Esophagus muscularis mucosa (tissue), 4 donors: ENCODE data around the gene COX11.

ENCODE experiments used
- CTCF ChIP-seq, 3 experiments: fragments of 200-600 bp in 2 of 3; fragments of 450-650 bp in 1 of 3; sonication (generic) in 2 of 3; IDR thresholded peaks; one replicate each; pipeline ENCODE4 v1.5.1; 2017 to 2019; ENCODE audit warnings: antibody characterized with exemption in 3 of 3, mild to moderate bottlenecking in 2 of 3, moderate library complexity in 1 of 3
- EP300 ChIP-seq: sonication (generic); formaldehyde crosslinking; IDR thresholded peaks from one replicate; pipeline ENCODE4 v1.6.1; 2017; ENCODE audit warnings: antibody characterized with exemption
- POLR2A ChIP-seq: fragments of 450-650 bp; IDR thresholded peaks from one replicate; pipeline ENCODE4 v1.6.1; 2017; ENCODE audit warnings: antibody characterized with exemption, moderate library complexity, mild to moderate bottlenecking, low read depth
- POLR2AphosphoS5 ChIP-seq, 2 donors: sonication (generic); formaldehyde crosslinking; IDR thresholded peaks; one replicate each; pipeline ENCODE4 v1.6.1; 2017; ENCODE audit warnings: antibody characterized with exemption in 2 of 2

- TF ChIP-seq EP300 (no peak), CTCF (IDR thresholded peaks at IDR 0.05) (no peak), POLR2A (no peak), POLR2AphosphoS5 (IDR thresholded peaks at IDR 0.05) (no peak)
Observed at GRCh38 chr17:54974759-54975158, 6.3 kb upstream of the COX11 start.
